Stimulated activated naive CD4-positive, alpha-beta T cell (primary cell): Measurements from ENCODE around the gene CEBPZ.
"Not testable (repeated sequence)": the region's sequence is repeated elsewhere in the genome, so short reads cannot be mapped to it uniquely, and the experiment has no call there.

ENCODE experiments used
- DNase-seq, 6 experiments: peaks; one replicate each; lab custom pipeline; 2025; lab: John Stamatoyannopoulos, UW

The CEBPZ gene

DNA sequence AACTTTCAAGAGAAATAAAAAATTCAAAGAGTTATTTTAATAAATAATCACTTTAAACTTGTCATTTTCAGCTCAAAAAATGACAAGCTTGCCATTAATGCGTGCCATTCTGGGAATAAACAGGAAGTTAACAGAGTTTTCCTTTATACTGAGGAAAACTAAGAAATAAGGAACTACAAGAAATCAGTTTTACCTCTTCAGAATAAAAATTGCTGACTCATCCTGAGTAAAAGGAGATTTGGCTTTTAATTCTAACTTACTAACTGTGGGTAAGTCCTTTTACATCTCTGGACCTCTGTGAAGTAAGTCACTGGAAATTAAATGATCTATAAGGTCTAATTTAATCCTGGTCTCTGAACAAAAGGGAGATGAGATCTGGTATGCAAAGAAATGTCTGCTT, 16.1 kb downstream of the CEBPZ start:
- no peak for DNase-seq

DNA sequence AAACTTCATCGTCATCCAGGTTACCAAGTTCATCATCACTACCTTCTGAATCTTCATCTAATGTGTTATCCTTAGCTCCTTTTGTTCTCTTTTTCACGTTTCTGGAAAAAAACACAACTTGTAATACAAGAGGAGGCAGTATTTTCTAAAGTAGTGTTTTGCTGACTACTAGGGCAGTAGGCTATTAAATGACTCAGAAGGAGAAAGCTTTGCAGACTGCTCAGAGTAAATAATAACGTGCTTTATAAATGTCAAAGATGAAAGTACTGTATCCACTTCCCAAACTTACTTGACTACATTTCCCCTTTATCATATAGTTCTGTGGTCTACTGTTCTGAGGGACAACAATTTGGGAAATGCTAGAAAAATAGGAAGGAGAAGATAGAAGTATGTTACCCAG, 19.5 kb downstream of the CEBPZ start:
- DNase-seq = no peak

GRCh38 chr2:37211212-37211611, 20.2 kb downstream of the CEBPZ start:
- no peak for DNase-seq

DNA sequence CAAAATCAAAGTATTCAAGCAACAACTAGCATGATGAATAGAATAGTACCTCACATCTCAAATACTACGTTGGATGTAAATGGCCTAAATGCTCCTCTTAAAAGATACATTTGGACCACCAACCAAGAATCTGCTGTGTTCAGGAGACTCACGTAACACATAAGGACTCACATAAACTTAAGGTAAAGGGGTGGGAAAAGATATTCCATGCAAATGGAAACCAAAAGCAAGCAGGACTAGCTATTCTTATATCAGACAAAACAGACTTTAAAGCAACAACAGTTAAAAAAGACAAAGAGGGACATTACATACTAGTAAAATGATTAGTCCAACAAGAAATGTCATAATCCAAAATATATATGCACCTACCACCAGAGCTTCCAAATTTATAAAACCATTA, 24.6 kb downstream of the CEBPZ start:
- not testable (repeated sequence) for DNase-seq

- no peak for DNase-seq
Measured at GRCh38 chr2:37205689-37206341, 25.6 kb downstream of the CEBPZ start.

GRCh38 chr2:37205071-37205661, 26.2 kb downstream of the CEBPZ start:
- not testable (repeated sequence) for DNase-seq

DNA sequence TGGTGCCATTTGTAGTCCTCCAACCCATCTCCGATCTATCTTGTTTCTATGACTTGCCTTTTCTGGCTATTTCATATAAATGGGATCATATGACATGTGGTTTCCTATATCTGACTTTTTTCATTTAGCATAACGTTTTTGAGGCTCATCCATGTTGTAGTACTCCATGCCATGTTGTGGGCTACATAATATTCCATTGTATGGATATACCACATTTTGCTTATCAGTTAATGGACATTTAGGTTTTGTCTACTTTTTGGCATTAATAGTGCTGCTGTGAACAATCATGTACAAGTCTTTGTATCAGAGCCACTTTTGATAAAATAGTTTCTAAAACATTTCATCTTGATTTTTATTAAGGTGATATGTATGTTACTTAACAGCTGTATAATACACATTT, 27.7 kb downstream of the CEBPZ start:
- DNase-seq = no peak

DNA sequence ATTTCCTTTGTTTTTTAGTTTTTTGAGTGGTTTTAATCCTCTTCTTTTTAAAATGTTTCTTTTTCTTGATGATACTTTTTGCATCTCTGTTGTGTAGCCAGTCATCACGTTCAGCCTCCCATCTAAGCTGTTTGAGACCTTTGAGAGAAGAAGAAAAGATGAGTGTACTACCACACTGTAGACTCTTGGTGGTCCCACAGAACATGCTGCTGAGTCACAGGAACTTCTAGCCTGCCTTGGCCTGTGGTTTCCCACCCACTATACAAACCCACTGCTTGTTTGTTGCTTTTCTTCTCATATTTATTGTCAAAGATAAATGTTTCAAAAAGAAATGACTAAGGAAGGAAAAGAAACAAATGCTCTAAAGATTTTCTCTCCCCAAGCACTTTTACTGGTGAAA, 29.6 kb downstream of the CEBPZ start:
- DNase-seq = no peak

- no peak for DNase-seq
Measured at GRCh38 chr2:37201208-37201607, 30.2 kb downstream of the CEBPZ start.

GRCh38 chr2:37198681-37199065, 32.7 kb downstream of the CEBPZ start:
- DNase-seq = no peak

DNA sequence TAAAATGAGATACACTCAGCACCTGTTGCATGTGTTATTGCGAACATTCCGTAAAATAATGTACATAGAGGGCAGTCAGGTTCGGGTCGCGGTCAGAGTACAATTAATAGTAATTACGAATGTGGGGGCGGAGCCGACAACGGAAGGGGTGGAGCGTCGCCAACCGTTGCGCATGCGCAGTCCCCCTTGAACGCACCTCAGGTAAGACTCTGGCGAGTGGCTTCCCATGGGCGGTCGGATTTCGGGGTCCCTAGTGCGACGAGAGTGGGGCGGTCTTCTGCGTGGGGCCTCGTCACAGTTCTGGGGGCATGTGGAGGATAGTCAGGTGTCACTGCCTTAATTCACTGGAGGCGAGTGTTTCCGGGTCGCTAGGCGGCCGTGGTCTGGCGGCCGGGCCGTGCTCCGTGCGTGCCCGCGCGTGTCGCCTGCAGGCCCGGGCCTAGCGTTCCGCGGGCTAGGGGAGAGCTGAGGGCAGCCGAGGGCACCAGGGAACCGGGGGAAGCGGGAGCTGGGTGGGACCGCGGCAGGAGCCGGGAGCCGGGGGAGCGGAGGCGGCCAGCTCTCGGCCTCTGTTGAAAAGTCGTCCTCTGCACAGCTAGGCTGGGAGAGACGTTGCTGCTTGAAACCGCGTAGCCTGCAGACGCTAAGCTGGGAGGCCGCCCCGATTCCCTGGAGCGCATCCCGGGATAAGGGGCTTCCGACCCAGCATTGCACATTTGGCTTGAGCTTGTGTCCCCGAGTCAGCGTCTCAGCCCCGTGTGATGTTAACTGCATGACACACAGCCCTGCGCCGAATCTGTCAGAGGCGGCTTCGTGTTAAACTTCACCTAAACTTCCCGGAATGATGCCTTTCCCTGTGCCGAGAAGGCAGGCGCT, 34.8 kb downstream of the CEBPZ start, which contains the start of gene CEBPZOS:
Gene CEBPZOS (plus strand): TSS at position 177 of the 876 bp plus-strand sequence. CDS start 3,209 bp downstream, outside the sequence.
- DNase-seq = peak; percentile 70 to 93 (median 87)

DNA sequence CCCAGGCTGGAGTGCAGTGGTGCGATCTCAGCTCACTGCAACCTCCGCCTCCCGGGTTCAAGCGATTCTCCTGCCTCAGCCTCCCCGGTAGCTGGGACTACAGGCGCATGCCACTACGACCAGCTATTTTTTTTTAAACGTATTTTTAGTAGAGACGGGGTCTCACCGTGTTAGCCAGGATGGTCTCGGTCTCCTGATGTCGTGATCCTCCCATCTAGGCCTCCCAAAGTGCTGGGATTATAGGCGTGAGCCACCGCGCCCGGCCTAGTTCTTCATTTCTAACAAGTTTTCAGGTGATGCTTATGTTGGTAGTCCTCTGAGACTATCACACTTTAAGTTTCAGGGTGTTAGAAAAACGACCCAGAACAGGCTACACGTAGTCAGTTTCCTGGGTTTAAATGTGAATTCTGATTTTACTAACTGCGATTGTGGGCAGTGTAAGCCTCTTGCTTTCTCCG, 35.5 kb downstream of the CEBPZ start:
- DNase-seq = not testable (repeated sequence)

GRCh38 chr2:37192551-37192950, 38.8 kb downstream of the CEBPZ start:
- no peak for DNase-seq

DNA sequence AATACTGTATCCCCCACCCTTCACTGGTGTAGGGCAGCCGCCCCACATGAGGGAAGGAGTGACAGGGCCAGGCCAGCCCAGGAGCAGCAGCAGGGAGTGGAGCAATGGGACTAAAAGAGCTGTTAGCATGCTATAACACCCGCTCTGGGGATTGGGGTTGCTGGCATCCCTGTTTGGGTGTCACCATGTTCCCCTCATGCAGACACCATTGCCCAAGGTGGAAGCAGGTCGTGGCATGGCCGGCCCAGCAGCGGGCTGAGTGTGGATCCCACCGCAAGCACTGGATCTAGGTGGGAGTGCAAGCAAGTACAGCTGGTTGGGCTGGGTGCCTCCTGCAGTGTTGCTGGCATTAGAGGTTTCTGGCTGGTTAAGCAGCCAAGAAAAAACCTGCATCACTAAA, 39.6 kb downstream of the CEBPZ start:
- no peak for DNase-seq

DNA sequence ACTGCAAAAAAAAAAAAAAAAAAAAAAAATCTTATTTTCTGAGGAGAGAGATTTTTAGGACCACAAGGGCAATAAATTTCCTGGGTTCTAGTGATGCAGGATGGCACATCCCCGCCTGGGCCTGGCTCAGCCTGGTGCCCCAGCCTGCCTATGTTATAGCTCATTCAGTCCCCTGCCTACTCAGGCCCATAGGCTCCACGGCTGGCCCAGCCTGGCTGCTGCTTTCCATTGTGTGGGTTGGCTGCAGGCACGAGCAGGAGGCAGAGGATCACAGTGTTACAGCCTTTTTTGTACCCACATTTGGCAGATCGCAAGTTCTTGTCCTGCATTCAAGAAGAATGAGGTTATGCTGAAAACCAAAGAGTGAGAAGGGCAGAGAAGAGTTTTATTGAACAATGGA, 40.1 kb downstream of the CEBPZ start:
- no peak for DNase-seq

- no peak for DNase-seq
Measured at GRCh38 chr2:37190290-37190689, 41.1 kb downstream of the CEBPZ start.

DNA sequence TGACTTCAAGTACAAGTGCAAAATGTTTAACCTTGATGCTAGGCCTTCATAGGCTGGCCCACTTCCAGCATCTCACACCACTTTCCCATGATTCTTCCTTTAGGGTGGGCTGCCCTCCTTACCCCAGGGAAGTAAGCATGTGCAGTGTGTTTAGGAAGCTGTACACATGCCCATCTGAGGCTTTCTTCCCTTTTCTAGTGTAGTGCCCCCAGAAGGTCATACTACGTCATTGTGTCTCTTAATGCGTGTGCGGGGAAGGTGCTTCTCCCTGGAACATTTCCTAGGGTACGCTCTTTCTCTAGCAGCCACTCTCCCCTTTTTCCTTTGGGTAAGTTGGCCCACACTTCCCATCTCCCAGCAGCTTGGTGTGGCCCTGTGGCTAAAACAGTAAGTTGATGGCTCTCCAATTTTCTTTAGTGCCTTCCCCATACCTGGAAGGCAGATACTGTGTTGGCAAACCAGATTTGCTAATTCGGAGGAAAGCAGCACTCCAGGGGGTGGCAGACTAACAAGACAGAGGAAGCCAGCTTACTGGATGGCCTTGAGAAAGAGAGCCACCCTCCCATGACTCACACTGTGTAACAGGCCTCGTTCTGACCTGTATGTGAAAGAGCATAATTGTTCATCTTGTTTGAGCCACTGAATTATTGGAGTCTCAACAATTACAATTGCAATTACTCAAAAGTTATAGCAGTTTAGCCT, 41.8 kb downstream of the CEBPZ start:
- no peak for DNase-seq

DNA sequence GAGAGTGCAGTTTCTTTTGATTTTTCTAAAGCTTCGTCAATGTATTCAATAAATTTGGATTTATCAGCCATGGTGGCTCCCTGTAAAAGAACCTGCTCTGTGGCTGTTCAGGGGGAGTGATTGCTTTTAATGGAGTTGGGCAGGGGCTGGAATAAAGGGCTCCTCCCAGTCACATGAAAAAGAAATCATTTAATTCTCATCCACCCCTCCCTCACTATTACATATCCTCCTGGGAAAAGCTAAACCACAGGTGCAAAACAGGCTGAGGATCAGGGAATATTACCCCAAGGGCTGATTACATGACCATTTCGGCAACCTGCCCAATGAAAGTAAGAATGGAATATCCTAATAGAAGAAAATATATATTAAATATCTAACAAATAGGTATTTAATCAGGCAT, 42.8 kb downstream of the CEBPZ start, which contains the start of gene SULT6B1:
Gene SULT6B1 (minus strand): TSS at position 101 of the 400 bp plus-strand sequence. CDS start 30 bp downstream, at position 71.
- DNase-seq = no peak

GRCh38 chr2:37181726-37182684, 49.4 kb downstream of the CEBPZ start:
- DNase-seq = no peak

DNA sequence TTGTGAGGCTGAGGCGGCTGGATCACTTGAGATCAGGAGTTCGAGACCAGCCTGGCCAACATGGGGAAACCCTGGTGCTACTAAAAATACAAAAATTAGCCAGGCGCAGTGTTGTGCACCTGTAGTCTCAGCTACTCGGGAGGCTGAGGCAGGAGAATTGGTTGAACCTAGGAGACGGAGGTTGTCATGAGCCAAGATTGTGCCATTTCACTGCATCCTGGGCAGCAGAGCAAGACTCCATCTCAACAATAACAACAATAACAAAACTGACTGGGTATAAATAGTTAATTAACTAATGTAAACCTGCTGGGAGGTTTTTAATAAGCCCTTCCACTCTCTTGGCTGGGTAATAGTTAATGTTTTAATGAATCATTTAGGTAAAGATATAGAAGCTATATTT, 50.8 kb downstream of the CEBPZ start:
- DNase-seq = no peak
